Liver (tissue), 3 donors: ENCODE measurements around the gene PTPN9.

ENCODE experiments used
- EGR1 ChIP-seq, 2 donors: IDR thresholded peaks; 2 replicates each; pipeline ENCODE4 v1.6.1; 2016 to 2018; ENCODE audit warnings: antibody characterized with exemption in 2 of 2, low read depth in 2 of 2
- FOXA1 ChIP-seq: IDR thresholded peaks from 2 replicates; pipeline ENCODE4 v1.6.1; 2016; ENCODE audit warnings: antibody characterized with exemption
- GABPA ChIP-seq, 2 donors: IDR thresholded peaks in 1 of 2; conservative IDR thresholded peaks in 1 of 2; 2 replicates each; pipeline ENCODE4 v1.6.1; 2016; ENCODE audit warnings: antibody characterized with exemption in 2 of 2, mild to moderate bottlenecking in 1 of 2, moderate library complexity in 1 of 2
- HNF4A ChIP-seq, 2 donors: conservative IDR thresholded peaks; 2 replicates each; pipeline ENCODE4 v1.6.1; 2016; ENCODE audit warnings: antibody characterized with exemption in 2 of 2, mild to moderate bottlenecking in 2 of 2
- JUND ChIP-seq, 2 donors: IDR thresholded peaks; 2 replicates each; pipeline ENCODE4 v1.6.1; 2016; ENCODE audit warnings: antibody characterized with exemption in 2 of 2
- RAD21 ChIP-seq, 2 donors: IDR thresholded peaks; 2 replicates each; pipeline ENCODE4 v1.6.1; 2016; ENCODE audit warnings: antibody characterized with exemption in 2 of 2, mild to moderate bottlenecking in 2 of 2
- REST ChIP-seq: IDR thresholded peaks from 2 replicates; pipeline ENCODE4 v1.6.1; 2016; ENCODE audit warnings: antibody characterized with exemption, mild to moderate bottlenecking
- RXRA ChIP-seq, 2 donors: IDR thresholded peaks; 2 replicates each; pipeline ENCODE4 v1.6.1; 2017 to 2018; ENCODE audit warnings: antibody characterized with exemption in 2 of 2, mild to moderate bottlenecking in 1 of 2
- SP1 ChIP-seq: IDR thresholded peaks from 2 replicates; pipeline ENCODE4 v1.6.1; 2018; ENCODE audit warnings: antibody characterized with exemption, mild to moderate bottlenecking
- TAF1 ChIP-seq: conservative IDR thresholded peaks from 2 replicates; pipeline ENCODE4 v1.6.1; 2016; ENCODE audit warnings: antibody characterized with exemption, mild to moderate bottlenecking
- YY1 ChIP-seq: IDR thresholded peaks from 2 replicates; pipeline ENCODE4 v1.6.1; 2016; ENCODE audit warnings: antibody characterized with exemption, mild to moderate bottlenecking
- TF ChIP-seq, protein P1 (sequence below): fragments of 150-350 bp; IDR thresholded peaks from 2 replicates; pipeline ENCODE4 v1.5.1; 2017; ENCODE audit warnings: improper control_type of control experiment, low read depth, low read length; ENCODE audit not compliant: missing input control
- TF ChIP-seq, protein P2 (sequence below): IDR thresholded peaks from 2 replicates; pipeline ENCODE4 v1.6.1; 2016; ENCODE audit warnings: antibody characterized with exemption
- TF ChIP-seq, protein P3 (sequence below): IDR thresholded peaks from 2 replicates; pipeline ENCODE4 v1.6.1; 2016; ENCODE audit warnings: antibody characterized with exemption
- donor health status: healthy.
- donor health status: healthy.

- TF ChIP-seq FOXA1 (no peak), GABPA (IDR thresholded peaks at IDR 0.05 in 1 of 2, conservative IDR thresholded peaks at IDR 0.05 in 1 of 2) (no peak), RAD21 (IDR thresholded peaks at IDR 0.05) (peak in 1 of 2 donors; percentile 15), SP1 (peak; percentile 98), REST (peak; percentile 62), HNF4A (conservative IDR thresholded peaks at IDR 0.05) (peak in 1 of 2 donors; percentile 55), RXRA (IDR thresholded peaks at IDR 0.05) (peak; percentile 34 to 66), JUND (IDR thresholded peaks at IDR 0.05) (peak; percentile 28 to 55), TAF1 (peak; percentile 87), YY1 (peak; percentile 89), EGR1 (IDR thresholded peaks at IDR 0.05; ENCODE audit: low read depth in 2 of 2) (peak in 1 of 2 donors; percentile 72)
- TF ChIP-seq, protein P1, sequence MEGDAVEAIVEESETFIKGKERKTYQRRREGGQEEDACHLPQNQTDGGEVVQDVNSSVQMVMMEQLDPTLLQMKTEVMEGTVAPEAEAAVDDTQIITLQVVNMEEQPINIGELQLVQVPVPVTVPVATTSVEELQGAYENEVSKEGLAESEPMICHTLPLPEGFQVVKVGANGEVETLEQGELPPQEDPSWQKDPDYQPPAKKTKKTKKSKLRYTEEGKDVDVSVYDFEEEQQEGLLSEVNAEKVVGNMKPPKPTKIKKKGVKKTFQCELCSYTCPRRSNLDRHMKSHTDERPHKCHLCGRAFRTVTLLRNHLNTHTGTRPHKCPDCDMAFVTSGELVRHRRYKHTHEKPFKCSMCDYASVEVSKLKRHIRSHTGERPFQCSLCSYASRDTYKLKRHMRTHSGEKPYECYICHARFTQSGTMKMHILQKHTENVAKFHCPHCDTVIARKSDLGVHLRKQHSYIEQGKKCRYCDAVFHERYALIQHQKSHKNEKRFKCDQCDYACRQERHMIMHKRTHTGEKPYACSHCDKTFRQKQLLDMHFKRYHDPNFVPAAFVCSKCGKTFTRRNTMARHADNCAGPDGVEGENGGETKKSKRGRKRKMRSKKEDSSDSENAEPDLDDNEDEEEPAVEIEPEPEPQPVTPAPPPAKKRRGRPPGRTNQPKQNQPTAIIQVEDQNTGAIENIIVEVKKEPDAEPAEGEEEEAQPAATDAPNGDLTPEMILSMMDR, result no peak
- TF ChIP-seq, protein P2, sequence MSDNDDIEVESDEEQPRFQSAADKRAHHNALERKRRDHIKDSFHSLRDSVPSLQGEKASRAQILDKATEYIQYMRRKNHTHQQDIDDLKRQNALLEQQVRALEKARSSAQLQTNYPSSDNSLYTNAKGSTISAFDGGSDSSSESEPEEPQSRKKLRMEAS, result peak; percentile 27
- TF ChIP-seq, protein P3, sequence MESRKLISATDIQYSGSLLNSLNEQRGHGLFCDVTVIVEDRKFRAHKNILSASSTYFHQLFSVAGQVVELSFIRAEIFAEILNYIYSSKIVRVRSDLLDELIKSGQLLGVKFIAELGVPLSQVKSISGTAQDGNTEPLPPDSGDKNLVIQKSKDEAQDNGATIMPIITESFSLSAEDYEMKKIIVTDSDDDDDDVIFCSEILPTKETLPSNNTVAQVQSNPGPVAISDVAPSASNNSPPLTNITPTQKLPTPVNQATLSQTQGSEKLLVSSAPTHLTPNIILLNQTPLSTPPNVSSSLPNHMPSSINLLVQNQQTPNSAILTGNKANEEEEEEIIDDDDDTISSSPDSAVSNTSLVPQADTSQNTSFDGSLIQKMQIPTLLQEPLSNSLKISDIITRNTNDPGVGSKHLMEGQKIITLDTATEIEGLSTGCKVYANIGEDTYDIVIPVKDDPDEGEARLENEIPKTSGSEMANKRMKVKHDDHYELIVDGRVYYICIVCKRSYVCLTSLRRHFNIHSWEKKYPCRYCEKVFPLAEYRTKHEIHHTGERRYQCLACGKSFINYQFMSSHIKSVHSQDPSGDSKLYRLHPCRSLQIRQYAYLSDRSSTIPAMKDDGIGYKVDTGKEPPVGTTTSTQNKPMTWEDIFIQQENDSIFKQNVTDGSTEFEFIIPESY, result peak; percentile 14
Measured at GRCh38 chr15:75451674-75452363, 127.3 kb downstream of the PTPN9 start, which contains the start of gene SIN3A.
